ENCODE data around the gene PRLHR.

Gene PRLHR

DNA sequence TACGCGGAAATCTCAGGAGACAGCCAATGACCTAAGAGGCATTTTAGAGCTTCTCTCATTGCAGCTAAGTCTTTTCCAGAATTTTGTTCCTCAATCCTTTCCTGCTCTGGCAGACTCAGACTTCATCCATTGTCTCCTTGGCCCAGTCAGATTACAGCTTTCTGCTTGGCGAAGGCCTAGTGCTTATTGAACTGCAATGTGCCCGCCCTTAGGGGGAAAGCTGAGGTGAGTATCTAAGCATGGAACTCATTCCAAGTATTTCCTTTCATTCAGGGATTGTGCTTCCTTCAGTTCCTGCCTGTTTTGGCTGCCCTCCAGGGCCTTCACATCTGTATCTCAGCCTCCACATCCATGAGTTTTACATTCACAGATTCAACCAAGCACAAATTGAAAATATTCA, 37.5 kb downstream of the PRLHR start:
- no peak for DNase-seq

DNA sequence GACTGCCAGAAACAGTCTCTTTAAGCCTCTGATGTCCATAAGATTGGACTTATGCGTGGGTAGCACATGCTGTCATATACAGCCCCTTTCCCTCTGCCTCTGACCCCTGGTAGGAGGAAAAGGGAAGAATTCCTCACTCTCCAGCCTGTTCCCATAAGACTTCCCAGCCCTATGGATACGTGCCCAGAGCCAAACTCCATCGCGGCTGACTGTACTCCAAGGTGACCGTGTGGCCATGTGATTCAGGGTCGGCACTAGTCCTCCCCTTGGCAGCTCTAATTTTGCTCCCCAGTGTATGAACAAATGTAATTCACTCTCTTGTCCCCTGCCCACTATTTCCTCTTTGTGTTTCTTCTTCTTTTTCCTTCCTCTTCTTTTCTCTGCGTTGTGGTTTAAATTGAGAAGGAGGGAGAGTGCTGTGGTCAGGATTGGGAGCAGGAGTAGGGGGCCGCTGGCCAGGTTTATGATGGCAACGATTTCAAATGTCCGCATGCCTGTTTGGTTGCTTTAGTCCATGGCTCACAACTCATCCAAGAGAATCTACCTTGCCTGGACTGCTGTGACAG, 43.8 kb downstream of the PRLHR start:
- no peak for DNase-seq

DNA sequence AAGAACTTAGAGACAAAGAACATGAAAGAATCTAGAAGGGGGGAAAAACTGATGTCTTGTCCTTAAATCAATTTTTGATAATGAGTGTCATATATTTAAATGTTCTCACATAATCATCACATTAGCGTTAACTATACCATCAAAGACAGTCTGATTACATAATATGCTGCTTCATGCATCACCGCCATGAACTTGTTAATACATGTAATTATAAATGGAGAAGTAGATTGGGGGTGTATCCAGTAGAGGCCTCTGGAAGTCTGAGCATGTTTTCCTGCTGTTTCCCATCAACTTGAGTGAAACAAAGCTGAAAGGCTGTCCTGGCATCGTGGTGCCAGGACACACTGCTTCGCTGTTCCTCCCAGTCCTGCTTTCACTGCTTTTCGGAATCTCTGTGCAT, 48.2 kb downstream of the PRLHR start:
- no peak for DNase-seq

- no peak for DNase-seq
Observed at GRCh38 chr10:118546479-118546878, 49.0 kb downstream of the PRLHR start.

DNA sequence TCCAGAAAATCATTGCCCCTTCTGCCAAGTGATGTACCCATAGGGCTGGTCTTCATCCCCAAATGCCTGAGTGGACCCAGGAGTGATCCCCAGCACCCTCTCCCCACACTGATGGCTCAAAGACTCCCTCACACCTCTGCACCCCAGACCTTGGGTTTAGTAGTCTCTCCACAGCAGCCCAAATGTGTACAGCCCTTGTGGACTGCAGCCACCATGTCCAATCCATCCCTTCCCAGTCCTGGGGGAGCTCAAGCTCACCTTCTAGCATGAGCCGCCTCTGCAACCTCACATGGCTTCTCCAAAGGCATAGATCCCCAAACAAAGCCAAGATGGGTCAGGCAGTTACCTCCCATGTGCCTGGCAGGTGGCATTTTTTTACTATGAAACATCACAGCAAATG, 50.1 kb downstream of the PRLHR start:
- no peak for DNase-seq

- no peak for DNase-seq
Observed at GRCh38 chr10:118544401-118544948, 51.0 kb downstream of the PRLHR start.

GRCh38 chr10:118543714-118544400, 51.6 kb downstream of the PRLHR start:
- DNase-seq: peak; percentile 43

DNA sequence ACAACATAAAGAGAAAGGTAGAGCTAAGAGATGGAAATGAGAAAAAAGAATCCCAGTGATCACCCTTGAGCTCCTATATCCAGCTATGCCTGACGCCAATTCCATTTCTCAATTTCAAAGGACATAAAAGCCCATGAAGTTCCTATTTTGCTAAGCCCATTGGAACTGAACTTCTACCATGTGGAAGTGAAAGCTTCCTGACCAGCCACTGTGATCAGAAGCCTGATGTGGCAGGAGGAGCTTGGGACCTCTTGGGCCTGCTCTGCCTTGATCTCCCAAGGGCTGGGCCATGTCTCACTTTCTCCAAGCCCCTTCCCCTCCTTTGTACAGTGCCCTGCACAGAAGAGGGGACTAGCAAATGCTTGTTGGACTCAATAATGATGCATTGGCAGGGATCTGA, 52.7 kb downstream of the PRLHR start:
- no peak for DNase-seq

DNA sequence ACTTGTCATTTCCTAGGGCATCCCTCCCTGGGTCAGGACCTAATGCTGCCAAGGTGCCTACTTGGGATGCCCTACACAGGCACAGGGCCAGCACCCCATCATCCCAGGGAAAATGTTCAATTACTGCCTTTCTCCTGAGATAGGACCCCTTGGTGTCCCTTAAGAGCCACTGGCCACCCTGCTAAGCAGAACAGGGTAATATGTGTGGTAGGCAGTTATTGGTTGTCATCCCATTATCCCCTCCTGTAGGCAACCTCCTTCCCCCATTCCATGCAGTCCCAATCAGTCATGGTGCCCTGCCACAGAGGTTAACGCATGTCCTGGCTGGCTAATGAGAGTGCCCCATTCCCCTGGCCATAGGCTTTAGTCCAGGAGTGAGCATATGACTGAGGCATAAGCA, 53.2 kb downstream of the PRLHR start:
- DNase-seq: no peak

GRCh38 chr10:118541718-118542117, 53.7 kb downstream of the PRLHR start:
- no peak for DNase-seq

Data from fibroblast of skin of right quadriceps (primary cell).